Jurkat, Clone E6-1 (cell line): ENCODE measurements around the gene C10orf90. TPM values are rescaled to one million over a fixed set of nuclear protein-coding genes. Genes with fewer than 3 reads are reported as not detected.

ENCODE experiments used
- DNase-seq: peaks from one replicate; pipeline ENCODE4 v3.0.0-alpha.2; 2011; ENCODE audit warnings: low read depth, low spot score
- H3K4me3 ChIP-seq: 2 replicates; pipeline ENCODE4 v1.5.1; 2011; ENCODE audit warnings: mild to moderate bottlenecking, low read length, control low read depth, moderate library complexity
- polyA plus RNA-seq: library from polyadenylated mRNA; unstranded; fragments of >200 nt; gene quantifications from one replicate; pipeline ENCODE4 v1.2.1, GENCODE V29; 2012; ENCODE audit warnings: missing spikeins; ENCODE audit not compliant: insufficient read length, insufficient read depth

Gene C10orf90
- not detected for polyA plus RNA-seq

GRCh38 chr10:126670056-126670894 is at the start of gene C10orf90:
TSS of gene C10orf90 (minus strand) at chr10:126670693. CDS start at chr10:126670480, 213 bp downstream.
- no peak for DNase-seq
- H3K4me3 ChIP-seq: no peak within 1 kb of the TSS

- no peak overlapping the region for H3K4me3 ChIP-seq
- no peak for DNase-seq
These were observed 45.9 kb upstream of the C10orf90 start for GRCh38 chr10:126716366-126716765.

- DNase-seq: no peak
- no peak overlapping the region for H3K4me3 ChIP-seq
These were observed 43.1 kb upstream of the C10orf90 start for GRCh38 chr10:126713594-126713993.

GRCh38 chr10:126712681-126713080 is 42.2 kb upstream of the C10orf90 start:
- no peak overlapping the region for H3K4me3 ChIP-seq
- DNase-seq: no peak

- no peak for DNase-seq
- no peak overlapping the region for H3K4me3 ChIP-seq
These were observed 35.6 kb upstream of the C10orf90 start for GRCh38 chr10:126705951-126706565.

GRCh38 chr10:126705131-126705530 is 34.6 kb upstream of the C10orf90 start:
- no peak overlapping the region for H3K4me3 ChIP-seq
- DNase-seq: no peak

GRCh38 chr10:126704649-126705048 is 34.2 kb upstream of the C10orf90 start:
- DNase-seq: no peak
- no peak overlapping the region for H3K4me3 ChIP-seq

- no peak for DNase-seq
- no peak overlapping the region for H3K4me3 ChIP-seq
These were observed 31.7 kb upstream of the C10orf90 start for GRCh38 chr10:126702181-126702580.

- H3K4me3 ChIP-seq: no peak overlapping the region
- DNase-seq: no peak
These were observed 31.0 kb upstream of the C10orf90 start for GRCh38 chr10:126701526-126701925.

GRCh38 chr10:126696684-126697083 is 26.2 kb upstream of the C10orf90 start:
- no peak for DNase-seq
- H3K4me3 ChIP-seq: no peak overlapping the region

GRCh38 chr10:126691456-126691855 is 21.0 kb upstream of the C10orf90 start:
- no peak for DNase-seq
- H3K4me3 ChIP-seq: no peak overlapping the region

GRCh38 chr10:126690534-126690933 is 20.0 kb upstream of the C10orf90 start:
- H3K4me3 ChIP-seq: no peak overlapping the region
- DNase-seq: no peak

- no peak overlapping the region for H3K4me3 ChIP-seq
- no peak for DNase-seq
These were observed 19.0 kb upstream of the C10orf90 start for GRCh38 chr10:126689461-126689994.

- no peak for DNase-seq
- no peak overlapping the region for H3K4me3 ChIP-seq
These were observed 16.7 kb upstream of the C10orf90 start for GRCh38 chr10:126687121-126687606.

- H3K4me3 ChIP-seq: no peak overlapping the region
- no peak for DNase-seq
These were observed 16.2 kb upstream of the C10orf90 start for GRCh38 chr10:126686719-126687118.

- no peak overlapping the region for H3K4me3 ChIP-seq
- no peak for DNase-seq
These were observed 15.8 kb upstream of the C10orf90 start for GRCh38 chr10:126686268-126686667.

- no peak overlapping the region for H3K4me3 ChIP-seq
- DNase-seq: no peak
These were observed 15.3 kb upstream of the C10orf90 start for GRCh38 chr10:126685756-126686155.

- DNase-seq: no peak
- no peak overlapping the region for H3K4me3 ChIP-seq
These were observed 13.8 kb upstream of the C10orf90 start for GRCh38 chr10:126684171-126684745.

- DNase-seq: no peak
- no peak overlapping the region for H3K4me3 ChIP-seq
These were observed 13.0 kb upstream of the C10orf90 start for GRCh38 chr10:126683466-126683865.
